Metanephros (tissue), 1 donor: ENCODE data around the gene DHRS12. TPM values are rescaled to one million over a fixed set of nuclear protein-coding genes. Genes with fewer than 3 reads are reported as not detected.

Source experiments
- total RNA-seq: library from RNA; depleted of rRNA; stranded (reverse); fragments of >200 nt; gene quantifications from one replicate; pipeline ENCODE4 v1.2.3, GENCODE V29; 2014

Gene DHRS12, protein sequence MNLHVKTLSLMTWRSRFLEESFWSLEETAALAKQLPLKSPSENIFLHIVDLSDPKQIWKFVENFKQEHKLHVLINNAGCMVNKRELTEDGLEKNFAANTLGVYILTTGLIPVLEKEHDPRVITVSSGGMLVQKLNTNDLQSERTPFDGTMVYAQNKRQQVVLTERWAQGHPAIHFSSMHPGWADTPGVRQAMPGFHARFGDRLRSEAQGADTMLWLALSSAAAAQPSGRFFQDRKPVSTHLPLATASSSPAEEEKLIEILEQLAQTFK
- 14.4 TPM for total RNA-seq

DNA sequence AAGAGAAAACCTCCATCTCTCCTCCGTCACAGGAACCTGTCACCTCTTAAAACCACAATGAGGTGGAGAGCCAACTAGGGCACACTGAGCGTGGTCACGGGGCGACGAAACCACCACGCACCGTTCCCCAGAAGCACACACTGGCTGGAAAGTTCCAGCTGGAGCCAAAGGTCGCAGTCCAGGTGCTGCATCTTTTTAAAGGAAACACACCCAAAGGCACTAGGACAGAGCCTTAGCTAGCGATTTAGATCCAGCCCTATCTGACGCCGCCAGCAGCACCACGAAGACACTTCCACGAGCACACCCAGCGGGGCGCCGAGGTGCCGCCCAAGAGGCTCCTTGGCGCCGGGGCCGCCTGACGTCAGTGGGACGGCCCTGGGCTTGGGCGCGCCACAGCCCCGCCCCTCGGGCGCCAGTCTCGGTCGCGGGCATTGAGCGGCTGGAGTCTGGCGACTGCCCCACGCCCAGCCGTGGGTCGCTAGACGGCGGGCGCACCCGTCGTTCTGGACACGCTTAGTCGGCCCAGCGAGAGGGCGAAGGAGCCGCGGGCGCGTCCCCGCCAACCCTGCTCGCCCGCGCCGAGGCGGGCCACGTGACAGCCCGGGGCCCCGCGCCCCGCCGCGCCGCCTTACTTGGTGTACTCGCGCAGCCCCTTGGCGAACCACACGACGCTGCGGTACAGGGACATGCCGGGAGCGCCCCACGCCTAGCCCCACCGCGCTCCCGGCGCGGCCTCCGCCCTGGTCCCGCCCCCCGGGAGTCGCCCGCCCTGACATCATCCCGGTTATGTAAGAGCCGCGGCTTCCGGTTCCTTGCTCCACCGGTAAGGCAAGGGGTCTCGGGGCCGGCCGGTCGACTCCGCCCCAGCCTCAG, at the start of gene DHRS12:
DHRS12 (minus strand) TSS at position 742 of the 873 bp plus-strand sequence. CDS start 4,504 bp downstream, outside the sequence.

DNA sequence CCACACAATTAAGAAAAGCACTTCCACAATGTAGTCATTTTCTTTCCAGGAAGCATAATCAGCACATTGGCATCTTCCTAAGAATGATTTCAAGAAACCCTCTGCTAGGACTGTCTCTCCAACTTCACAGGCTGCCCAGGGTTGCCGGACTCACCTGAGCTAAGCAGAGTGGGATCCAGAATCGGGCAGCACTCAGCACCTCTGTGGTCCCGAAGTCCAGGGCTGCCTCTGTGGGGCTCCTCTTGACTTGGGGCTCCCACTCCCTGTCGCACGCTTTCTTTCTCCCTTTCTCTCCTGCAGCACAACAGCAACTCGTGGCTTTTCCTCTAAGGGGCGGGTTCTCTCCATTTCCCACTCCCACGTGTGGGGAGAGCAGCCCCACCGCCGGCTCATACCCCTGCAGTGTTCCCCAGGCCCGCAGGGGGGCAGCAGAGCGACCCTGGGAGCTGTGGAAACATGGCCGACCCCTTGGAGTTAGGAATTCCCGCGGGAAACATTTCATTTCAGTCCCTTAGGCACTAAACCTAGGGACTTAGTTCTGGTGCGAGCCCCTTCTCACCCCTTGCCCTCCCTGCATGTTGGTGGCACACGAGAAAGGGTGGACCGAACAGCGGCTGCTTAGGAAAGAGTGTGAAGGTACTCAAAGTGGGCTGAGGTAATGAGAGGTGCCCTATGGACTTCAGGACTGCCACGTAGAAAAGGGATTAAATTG, 41.1 kb upstream of the DHRS12 start, which contains the start of gene TMEM272:
TMEM272 (minus strand) TSS at position 316 of the 712 bp plus-strand sequence. CDS start 6,647 bp downstream, outside the sequence.

Other genes with a start within 250 kb of the DHRS12 start
- gene WDFY2, start 219.7 kb downstream of the DHRS12 start, total RNA-seq: 13.0 TPM
- gene TMEM272, start 41.0 kb upstream of the DHRS12 start, total RNA-seq: 0.12 TPM
- gene CCDC70, start 57.8 kb upstream of the DHRS12 start, total RNA-seq: not detected
- gene ATP7B, start 207.3 kb upstream of the DHRS12 start, total RNA-seq: 16.8 TPM
- 29.8 TPM for gene ALG11, start 208.2 kb upstream of the DHRS12 start, total RNA-seq
- 22.8 TPM for gene UTP14C, start 220.5 kb upstream of the DHRS12 start, total RNA-seq